IPS DF 4.7 (cell line): ENCODE data around the gene ATXN1.
"Not testable (repeated sequence)": the region's sequence is repeated elsewhere in the genome, so short reads cannot be mapped to it uniquely, and the experiment has no call there.

Experiments used
- DNase-seq: peaks from one replicate; pipeline ENCODE4 v3.0.0-alpha.2; 2013; ENCODE audit warnings: low spot score; ENCODE audit errors: extremely low read depth

The ATXN1 gene

GRCh38 chr6:16649241-16649640 is 112.0 kb downstream of the ATXN1 start:
- DNase-seq = no peak

- DNase-seq = no peak
These were observed 113.3 kb downstream of the ATXN1 start for GRCh38 chr6:16648003-16648402.

GRCh38 chr6:16647422-16647821 is 113.8 kb downstream of the ATXN1 start:
- no peak for DNase-seq

GRCh38 chr6:16644540-16645250 is 116.6 kb downstream of the ATXN1 start:
- no peak for DNase-seq

- DNase-seq = no peak
These were observed 121.4 kb downstream of the ATXN1 start for GRCh38 chr6:16639684-16640480.

- no peak for DNase-seq
These were observed 123.6 kb downstream of the ATXN1 start for GRCh38 chr6:16637635-16638034.

- peak; percentile 16 for DNase-seq
These were observed 125.3 kb downstream of the ATXN1 start for GRCh38 chr6:16635810-16636602.

- DNase-seq = peak; percentile 5
These were observed 125.9 kb downstream of the ATXN1 start for GRCh38 chr6:16635291-16635809.

- no peak for DNase-seq
These were observed 126.4 kb downstream of the ATXN1 start for GRCh38 chr6:16634855-16635254.

- no peak for DNase-seq
These were observed 127.3 kb downstream of the ATXN1 start for GRCh38 chr6:16633961-16634360.

- no peak for DNase-seq
These were observed 127.8 kb downstream of the ATXN1 start for GRCh38 chr6:16633465-16633864.

- DNase-seq = no peak
These were observed 129.2 kb downstream of the ATXN1 start for GRCh38 chr6:16632101-16632500.

GRCh38 chr6:16630026-16630643 is 131.1 kb downstream of the ATXN1 start:
- no peak for DNase-seq

GRCh38 chr6:16628580-16628979 is 132.7 kb downstream of the ATXN1 start:
- DNase-seq = not testable (repeated sequence)

GRCh38 chr6:16626650-16627049 is 134.6 kb downstream of the ATXN1 start:
- no peak for DNase-seq

GRCh38 chr6:16625291-16626265 is 135.7 kb downstream of the ATXN1 start:
- no peak for DNase-seq

GRCh38 chr6:16624636-16625290 is 136.5 kb downstream of the ATXN1 start:
- DNase-seq = no peak

GRCh38 chr6:16623731-16624130 is 137.5 kb downstream of the ATXN1 start:
- DNase-seq = no peak

- no peak for DNase-seq
These were observed 138.1 kb downstream of the ATXN1 start for GRCh38 chr6:16623029-16623653.
